Measurements from ENCODE around the gene BICD1.

The BICD1 gene

GRCh38 chr12:32402946-32403345 lies 296.3 kb downstream of the BICD1 start:
- DNase-seq (ENCODE audit: low spot score) = no peak

GRCh38 chr12:32407795-32408194 lies 301.1 kb downstream of the BICD1 start:
- no peak for DNase-seq (ENCODE audit: low spot score)

GRCh38 chr12:32413412-32413811 lies 306.8 kb downstream of the BICD1 start:
- no peak for DNase-seq (ENCODE audit: low spot score)

- no peak for DNase-seq (ENCODE audit: low spot score)
Measured at GRCh38 chr12:32418221-32418620, 311.6 kb downstream of the BICD1 start.

GRCh38 chr12:32418903-32419519 lies 312.4 kb downstream of the BICD1 start:
- no peak for DNase-seq (ENCODE audit: low spot score)

GRCh38 chr12:32419520-32419960 lies 312.9 kb downstream of the BICD1 start:
- no peak for DNase-seq (ENCODE audit: low spot score)

- DNase-seq (ENCODE audit: low spot score) = no peak
Measured at GRCh38 chr12:32420356-32420755, 313.7 kb downstream of the BICD1 start.

- DNase-seq (ENCODE audit: low spot score) = no peak
Measured at GRCh38 chr12:32423559-32423958, 316.9 kb downstream of the BICD1 start.

GRCh38 chr12:32431025-32431424 lies 324.4 kb downstream of the BICD1 start:
- no peak for DNase-seq (ENCODE audit: low spot score)
